Right renal cortex interstitium (tissue), 3 donors: ENCODE results near the gene ADAM23. TPM values are rescaled to one million over a fixed set of nuclear protein-coding genes. Genes with fewer than 3 reads are reported as not detected.

Source experiments
- DNase-seq, 3 donors: peaks; one replicate each; pipeline ENCODE4 v3.0.0-alpha.2; 2013; ENCODE audit warnings: low read depth in 3 of 3, low spot score in 2 of 3
- polyA plus RNA-seq, 3 donors: library from polyadenylated mRNA; unstranded; fragments of 120-200 nt; gene quantifications; one replicate each; pipeline ENCODE4 v1.2.1, GENCODE V29; 2013; ENCODE audit not compliant: insufficient read length in 3 of 3

ADAM23 gene
- polyA plus RNA-seq, 3 donors: 5.1 to 5.8 (median 5.4) TPM

GRCh38 chr2:206488053-206488452, 44.7 kb downstream of the ADAM23 start:
- DNase-seq: no peak

- no peak for DNase-seq
Measured at GRCh38 chr2:206488623-206489022, 45.3 kb downstream of the ADAM23 start.

DNA sequence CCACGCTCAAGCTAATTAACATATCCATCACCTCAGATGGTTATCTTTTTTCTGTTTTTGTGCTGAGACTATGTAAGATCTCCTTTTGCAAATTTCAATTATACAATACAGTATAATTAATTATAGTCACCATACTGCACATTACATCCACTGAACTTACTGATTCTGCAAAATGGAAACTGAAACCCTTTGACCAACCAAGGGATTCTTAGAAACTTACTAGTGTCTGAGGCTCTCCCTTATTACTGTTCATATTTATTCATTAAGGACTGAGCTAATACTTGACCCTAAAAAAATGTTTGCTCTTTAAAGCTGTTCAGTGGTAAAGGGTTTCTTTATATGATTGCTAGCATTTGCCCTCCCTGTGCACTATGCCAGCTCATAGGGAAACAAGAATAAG, 50.7 kb downstream of the ADAM23 start:
- no peak for DNase-seq

DNA sequence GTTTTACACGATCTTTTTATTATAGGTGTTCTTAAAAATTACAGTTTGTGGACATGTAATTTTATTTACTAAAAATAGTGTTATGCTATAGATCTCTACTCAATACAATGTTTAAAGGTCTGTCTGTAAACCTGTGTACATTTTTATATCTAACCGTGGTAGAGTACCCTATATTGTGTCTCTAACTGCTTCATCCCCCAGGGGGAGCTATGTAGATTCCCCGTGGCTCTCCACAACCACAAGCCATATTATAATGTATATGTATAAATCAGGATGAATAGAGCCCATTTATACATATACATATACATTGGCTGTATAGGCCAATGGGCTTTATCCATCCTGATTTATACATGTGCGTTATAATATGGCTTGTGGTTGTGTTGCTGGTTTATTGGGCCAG, 59.4 kb downstream of the ADAM23 start:
- DNase-seq: no peak

- DNase-seq: no peak
Measured at GRCh38 chr2:206511283-206511682, 68.0 kb downstream of the ADAM23 start.

GRCh38 chr2:206512999-206513398, 69.7 kb downstream of the ADAM23 start:
- DNase-seq: no peak

DNA sequence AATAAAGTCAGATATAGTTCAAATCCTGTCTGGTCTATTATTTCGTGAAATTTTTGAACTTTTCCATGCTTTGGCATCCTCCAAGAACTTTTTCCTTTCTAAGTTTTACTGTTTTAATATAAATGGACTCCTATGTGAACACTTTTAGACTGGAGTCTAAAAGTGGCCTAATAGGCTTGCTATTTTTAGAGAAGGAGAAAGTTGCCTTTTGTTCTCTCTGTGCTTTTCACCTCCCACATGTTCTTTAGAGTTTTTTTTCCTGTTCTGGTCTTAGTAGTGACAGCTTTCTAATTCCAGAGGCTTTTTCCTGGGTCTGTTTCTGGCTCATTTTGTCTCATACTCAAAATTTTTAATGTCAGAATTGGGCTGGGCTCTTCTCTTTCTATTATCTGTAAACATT, 72.2 kb downstream of the ADAM23 start:
- DNase-seq: no peak

DNA sequence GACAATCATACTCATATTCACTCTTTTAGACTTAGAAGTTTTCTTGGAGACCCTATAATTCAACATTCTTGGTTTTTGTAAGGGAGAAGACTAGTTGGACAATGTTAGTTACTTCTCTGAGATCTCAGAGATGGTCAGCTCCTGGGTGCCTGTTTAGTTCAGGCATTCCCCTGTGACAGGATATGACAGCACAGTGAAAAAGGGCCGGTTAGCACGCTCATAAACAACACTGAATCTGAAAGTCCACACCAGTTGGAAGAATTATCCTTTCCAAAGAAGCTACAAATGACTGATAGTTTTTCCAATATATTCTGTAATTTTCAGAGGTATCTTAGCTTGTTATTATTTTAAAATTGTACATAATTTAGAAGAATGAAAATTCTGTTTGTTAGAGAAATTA, 75.7 kb downstream of the ADAM23 start:
- DNase-seq: no peak

DNA sequence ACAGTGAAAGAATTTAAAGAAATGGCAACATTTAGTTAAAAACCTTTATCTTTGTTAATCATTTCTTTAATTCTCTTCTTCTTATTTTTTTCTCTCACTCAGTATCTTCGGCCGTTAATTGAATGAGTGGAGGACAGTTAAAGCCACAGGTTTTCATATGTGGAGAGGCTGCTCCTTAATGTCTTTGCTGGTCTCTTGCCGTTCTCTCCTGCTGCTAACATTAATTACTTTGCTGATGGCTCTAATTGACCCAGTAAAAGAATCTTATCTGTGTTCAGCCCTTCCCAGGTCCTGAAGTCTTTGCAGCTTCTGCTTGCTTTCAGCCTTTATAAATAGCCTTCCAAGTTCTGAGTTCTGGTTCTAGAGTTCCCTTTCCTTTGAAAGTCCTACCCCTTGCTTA, 77.1 kb downstream of the ADAM23 start:
- DNase-seq: no peak

DNA sequence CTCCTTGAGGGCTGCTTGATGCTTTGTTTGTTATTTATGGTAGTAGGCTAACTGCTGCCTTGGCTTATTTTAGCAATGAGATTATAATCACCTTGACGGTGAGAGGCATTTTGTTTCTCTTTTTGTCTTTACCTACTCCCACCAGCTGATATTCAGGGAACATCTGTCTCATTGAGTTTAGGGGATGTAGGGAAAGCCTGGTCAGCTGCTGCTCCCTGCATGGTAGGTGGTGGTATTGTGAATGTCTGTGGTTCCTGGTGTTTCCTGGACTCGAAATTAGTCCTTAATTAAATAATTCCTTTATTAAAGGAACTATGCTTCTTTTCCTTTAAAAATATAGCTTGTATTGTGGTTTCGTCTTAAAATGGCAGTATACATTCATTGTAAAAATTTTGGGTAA, 77.8 kb downstream of the ADAM23 start:
- no peak for DNase-seq

DNA sequence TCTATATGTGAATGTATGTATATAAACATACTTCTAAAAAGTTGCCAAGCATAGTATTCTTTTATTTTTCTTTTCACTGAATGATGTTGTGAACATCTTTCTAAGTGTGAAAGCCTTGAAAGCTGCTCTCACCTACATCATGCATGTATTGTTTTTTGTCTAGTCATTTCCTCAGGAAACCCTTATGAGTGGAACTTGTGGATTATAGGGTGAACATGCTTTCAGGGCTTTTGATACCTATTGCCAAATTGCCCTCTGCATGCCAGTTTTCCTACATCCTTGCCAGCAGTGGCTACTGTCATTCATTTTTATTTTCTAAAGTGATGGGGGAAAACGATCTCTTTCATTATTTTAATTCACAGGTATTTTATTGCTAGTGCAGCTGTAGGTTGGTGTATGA, 78.3 kb downstream of the ADAM23 start:
- no peak for DNase-seq

GRCh38 chr2:206526416-206526815, 83.1 kb downstream of the ADAM23 start:
- DNase-seq: no peak

DNA sequence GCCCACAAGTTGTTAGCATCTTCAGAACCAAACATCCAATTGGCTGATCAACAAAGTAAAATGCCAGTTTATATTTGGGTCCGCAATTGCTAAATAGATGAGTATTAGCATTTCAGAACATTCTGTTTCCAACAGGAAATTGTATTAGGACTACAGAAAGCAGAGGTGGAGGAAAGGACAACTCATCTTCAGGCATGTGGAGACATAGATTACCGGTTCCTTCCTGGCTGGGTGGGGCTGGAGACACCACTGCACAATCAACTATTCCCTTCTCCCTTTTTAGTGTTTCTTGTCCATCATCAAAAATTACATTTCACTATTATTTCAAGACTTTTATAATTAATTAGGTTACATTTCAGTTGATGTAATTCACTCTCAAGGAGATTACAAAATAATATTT, 83.8 kb downstream of the ADAM23 start:
- no peak for DNase-seq

GRCh38 chr2:206530727-206531126, 87.4 kb downstream of the ADAM23 start:
- DNase-seq: no peak

GRCh38 chr2:206531996-206532543, 88.7 kb downstream of the ADAM23 start:
- no peak for DNase-seq

GRCh38 chr2:206533977-206534376, 90.6 kb downstream of the ADAM23 start:
- no peak for DNase-seq

DNA sequence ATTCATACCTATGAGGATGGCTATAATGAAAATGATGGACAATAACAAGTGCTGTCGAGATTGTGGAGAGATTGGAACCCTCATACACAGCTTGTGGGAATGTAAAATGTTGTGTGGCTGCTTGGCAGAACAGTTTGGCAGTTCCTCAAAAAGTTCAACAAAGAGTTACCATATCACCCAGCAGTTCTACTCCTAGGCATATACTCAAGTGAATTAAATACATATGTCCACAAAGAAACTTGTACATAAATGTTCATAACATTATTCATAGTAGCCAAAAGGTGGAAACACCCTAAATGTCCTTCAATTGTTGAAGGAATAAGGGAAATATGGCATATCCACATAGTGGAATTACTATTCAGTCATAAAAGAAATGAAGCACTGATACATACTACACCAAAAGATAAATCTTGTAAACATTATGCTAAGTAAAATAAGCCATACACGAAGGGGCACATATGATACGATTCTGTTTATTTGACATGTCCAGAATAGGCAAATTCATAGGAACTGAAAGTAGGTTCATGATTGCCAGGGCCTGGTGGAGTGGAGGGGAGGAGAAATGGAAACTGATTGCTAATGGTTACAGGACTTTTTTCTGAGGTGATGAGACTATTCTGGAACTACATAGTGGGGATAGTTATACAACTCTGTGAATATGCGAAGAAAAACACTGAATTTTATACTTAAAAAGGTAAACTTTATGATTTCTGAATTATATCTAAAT, 92.1 kb downstream of the ADAM23 start:
- DNase-seq: no peak

GRCh38 chr2:206540757-206541156, 97.4 kb downstream of the ADAM23 start:
- DNase-seq: no peak

DNA sequence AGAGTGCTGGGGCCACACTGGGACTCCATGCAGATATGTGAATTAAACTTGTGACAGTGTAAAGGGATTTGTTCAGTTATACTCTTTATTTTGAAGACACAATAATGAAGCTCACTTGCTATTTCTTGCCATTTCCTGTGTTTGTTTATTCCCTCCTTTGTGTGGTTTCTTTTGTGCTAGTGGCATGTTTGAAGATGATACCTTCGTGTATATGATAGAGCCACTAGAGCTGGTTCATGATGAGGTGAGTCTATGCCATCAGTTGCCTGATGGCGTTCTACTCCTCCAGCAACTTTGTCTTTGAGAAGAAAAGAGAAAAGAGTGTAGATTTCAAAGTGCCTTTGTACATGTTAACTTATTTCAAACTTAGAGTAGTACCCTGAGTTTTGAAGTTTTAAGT, 99.7 kb downstream of the ADAM23 start:
- DNase-seq: no peak

GRCh38 chr2:206548383-206548782, 105.1 kb downstream of the ADAM23 start:
- DNase-seq: no peak

DNA sequence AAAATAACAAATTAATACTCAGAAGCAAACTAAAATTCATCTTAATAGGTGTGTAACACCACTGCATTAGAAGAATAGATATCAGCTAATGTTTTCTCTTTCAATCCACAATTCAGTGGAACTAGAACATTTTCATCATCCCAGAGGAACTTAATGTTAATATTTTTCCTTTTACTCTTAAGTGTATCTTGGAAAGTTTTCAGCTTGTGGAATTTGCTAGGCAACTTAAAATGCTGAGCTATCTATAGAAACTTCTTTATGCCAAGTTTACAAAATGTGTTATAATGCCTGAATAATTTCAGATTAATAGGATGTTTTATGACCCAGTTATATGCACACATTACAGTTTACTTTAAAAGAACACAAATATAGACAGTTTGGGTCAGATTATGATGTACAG, 112.4 kb downstream of the ADAM23 start:
- DNase-seq: no peak

GRCh38 chr2:206556357-206556949, 113.1 kb downstream of the ADAM23 start:
- peak in 1 of 3 donors; percentile 15 for DNase-seq
